Measurements from ENCODE around the gene SPG7. TPM values are rescaled to one million over a fixed set of nuclear protein-coding genes. Genes with fewer than 3 reads are reported as not detected.

Gene SPG7
- total RNA-seq, 2 experiments from 2014 or later: 68.6 to 76.7 TPM

DNA sequence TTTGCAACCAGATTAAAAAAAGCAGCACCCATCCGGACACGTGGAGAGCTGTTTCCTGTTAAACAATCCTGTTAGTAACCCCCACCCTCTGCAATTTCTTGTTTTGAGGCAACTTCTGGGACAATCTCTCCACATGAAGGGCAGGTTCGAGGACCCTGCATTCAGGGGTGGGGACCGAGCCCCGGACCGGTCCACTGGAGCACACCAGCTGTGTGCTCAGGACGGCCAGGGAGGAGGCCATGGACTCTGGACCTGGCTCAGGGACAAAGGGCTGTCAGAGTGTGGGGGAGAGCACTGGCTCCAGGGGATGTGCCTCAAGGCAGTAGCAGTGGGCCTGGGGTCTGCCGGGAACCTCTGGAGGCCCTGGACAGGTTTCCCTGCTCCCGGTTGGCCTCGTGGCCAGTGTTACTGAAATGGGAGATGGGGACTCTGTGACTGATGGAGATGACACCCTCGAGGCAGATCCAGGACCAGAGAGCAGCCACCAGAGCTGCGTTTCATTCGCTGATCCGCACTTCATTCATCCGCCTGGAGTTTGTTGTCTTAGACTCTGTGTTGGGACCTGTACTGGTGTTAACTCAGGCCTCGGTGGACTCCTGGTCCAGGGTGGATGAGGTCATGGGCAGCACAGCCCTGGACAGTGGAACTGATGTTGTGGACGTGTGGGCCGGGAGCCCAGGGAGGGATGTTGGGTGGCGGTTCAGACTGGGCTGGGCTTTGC, 64.4 kb downstream of the SPG7 start:
- H3K9me3 Mint-ChIP-seq (ENCODE audit: low read depth): no peaks in the 10 kb centered on the region
- peaks cover 3% of the 10 kb centered on the region for H3K27me3 Mint-ChIP-seq
- no peak overlapping the region for H3K27ac Mint-ChIP-seq
- ATAC-seq (no peak), DNase-seq (no peak)
- intact Hi-C loops (cut with DNase I, micrococcal nuclease): no loop called here
- POLR2A ChIA-PET: interaction anchor here (0.6 kb wide), 1 partner anchor 1119 kb away, joined by 3 read pairs; the partner anchor contains the start of gene ZFPM1
- CTCF ChIA-PET: no interaction called here
- peaks cover 12% of the 10 kb centered on the region for H3K4me1 Mint-ChIP-seq
- no peak overlapping the region for H3K4me3 Mint-ChIP-seq
- peaks cover 3% of the 10 kb centered on the region for H3K36me3 Mint-ChIP-seq (ENCODE audit: low read depth)

DNA sequence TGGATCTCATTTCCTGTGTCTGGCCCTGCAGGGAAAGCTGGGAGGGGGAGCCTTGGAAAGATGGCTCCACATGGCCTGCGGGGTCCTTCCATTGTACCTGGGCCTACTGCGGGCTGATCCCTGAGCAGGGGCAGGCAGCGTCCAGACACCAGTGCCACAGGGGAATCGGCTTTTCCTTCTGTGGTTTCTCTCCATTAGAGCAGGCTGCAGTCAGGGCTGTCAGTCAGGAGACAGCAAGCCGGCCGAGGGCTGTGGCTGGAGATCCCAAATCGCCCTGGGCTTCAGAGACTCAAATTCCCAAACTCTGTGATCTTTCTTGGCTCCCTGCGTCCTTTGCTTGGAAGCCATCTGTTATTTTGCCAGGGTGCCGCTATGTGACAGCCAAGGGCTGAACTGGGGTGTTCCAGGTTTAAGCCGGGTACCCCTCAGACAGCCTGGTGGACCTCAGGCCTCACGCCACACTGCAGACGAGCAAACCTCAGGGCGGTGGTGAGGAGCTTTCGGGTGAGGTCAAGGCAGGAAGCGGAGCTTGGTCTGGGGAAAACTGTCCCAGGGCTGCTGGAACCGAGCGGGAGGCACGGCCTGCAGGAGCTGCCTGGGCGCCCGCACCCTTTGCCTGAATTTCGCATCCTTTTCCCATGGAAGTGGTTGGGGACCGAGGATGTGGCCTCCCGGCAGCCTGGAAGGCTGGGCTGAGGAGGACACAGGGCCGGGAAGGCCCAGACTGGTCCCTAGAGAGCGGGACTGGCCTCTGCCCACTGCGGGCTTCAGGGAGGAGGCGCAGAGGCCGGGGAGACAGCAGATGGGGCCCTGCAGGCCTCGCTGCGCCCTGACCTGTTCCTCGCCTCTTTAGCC, 65.8 kb downstream of the SPG7 start:
- no peak for ATAC-seq
- Mint-ChIP-seq H3K36me3 (ENCODE audit: low read depth) (peaks cover 7% of the 10 kb centered on the region), H3K9me3 (ENCODE audit: low read depth) (no peaks in the 10 kb centered on the region), H3K4me1 (peaks cover 12% of the 10 kb centered on the region), H3K4me3 (no peak overlapping the region), H3K27me3 (peaks cover 3% of the 10 kb centered on the region), H3K27ac (no peak overlapping the region)
- ChIA-PET POLR2A (no interaction called here), CTCF (interaction anchor here (0.7 kb wide), 1 partner anchor 87 kb away, joined by 3 read pairs; no protein-coding TSS in a partner anchor)
- intact Hi-C loops (cut with DNase I, micrococcal nuclease): loop anchor here (1.0 to 2.0 kb wide), 4 partner anchors 67 to 127 kb away; partner anchors contain the start of genes CDK10 (in 1 of the 2) and SPATA2L (in 1 of the 2)
- DNase-seq: no peak

DNA sequence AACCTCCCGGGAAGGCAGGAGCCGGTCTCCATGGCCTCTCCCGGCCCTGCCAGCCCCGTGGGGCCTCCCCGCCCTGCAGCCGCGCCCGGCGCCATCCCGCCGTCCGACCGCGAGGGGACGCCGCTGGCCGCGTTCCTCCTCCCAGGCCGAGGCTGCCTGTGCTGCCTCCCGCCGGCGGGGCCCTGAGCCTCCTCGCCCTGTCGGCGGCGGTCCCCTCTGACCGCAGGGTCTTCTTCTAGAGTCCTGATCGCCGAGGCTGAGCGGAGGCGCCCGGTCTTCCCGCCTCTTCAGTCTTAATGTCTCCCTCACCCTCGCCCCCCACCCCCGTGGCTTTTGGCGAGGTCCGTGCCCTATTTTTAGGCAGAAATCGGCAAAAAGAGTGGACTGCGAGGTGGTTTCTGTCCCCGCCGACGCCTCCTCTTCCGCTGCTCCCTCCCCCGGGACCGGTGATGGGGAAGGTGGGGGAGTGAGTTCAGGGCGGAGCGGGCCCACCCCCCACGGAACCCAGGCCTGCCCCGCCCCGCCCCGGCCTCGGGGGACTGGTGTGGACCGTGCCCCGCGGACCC, 66.6 kb downstream of the SPG7 start:
- Mint-ChIP-seq H3K36me3 (ENCODE audit: low read depth) (peaks cover 7% of the 10 kb centered on the region), H3K27ac (no peak overlapping the region), H3K4me3 (peak overlapping the region; percentile 39), H3K27me3 (peaks cover 3% of the 10 kb centered on the region), H3K4me1 (peaks cover 12% of the 10 kb centered on the region), H3K9me3 (ENCODE audit: low read depth) (no peaks in the 10 kb centered on the region)
- intact Hi-C loops (cut with DNase I, micrococcal nuclease): loop anchor here (1.0 to 5.0 kb wide), 5 partner anchors 66 to 327 kb away; partner anchors contain the start of genes CDK10 (in 1 of the 2) and SPATA2L (in 1 of the 2)
- peak; percentile 86 for ATAC-seq
- ChIA-PET CTCF (no interaction called here), POLR2A (no interaction called here)
- peak; percentile 82 for DNase-seq

GRCh38 chr16:89575247-89576152, 67.3 kb downstream of the SPG7 start, which contains the start of gene CPNE7:
CPNE7 (plus strand) TSS chr16:89575758; CDS start chr16:89575898, 140 bp downstream.
- peak within 1 kb of the TSS; percentile 39 for H3K4me3 Mint-ChIP-seq
- CTCF ChIA-PET: interaction anchor here (0.6 to 0.9 kb wide), 3 partner anchors 27 to 124 kb away, joined by 3 to 4 read pairs (median 3); no protein-coding TSS in a partner anchor
- intact Hi-C loops (cut with DNase I, micrococcal nuclease): loop anchor here (2.0 to 5.0 kb wide), 2 partner anchors 65 to 328 kb away; no protein-coding TSS in a partner anchor
- H3K27ac Mint-ChIP-seq: no peak within 1 kb of the TSS
- ATAC-seq (peak; percentile 50), DNase-seq (peak; percentile 32)
- peaks cover 7% of the 10 kb centered on the region for H3K36me3 Mint-ChIP-seq (ENCODE audit: low read depth)
- POLR2A ChIA-PET: no interaction called here
- H3K9me3 Mint-ChIP-seq (ENCODE audit: low read depth): no peaks in the 10 kb centered on the region
- peaks cover 12% of the 10 kb centered on the region for H3K4me1 Mint-ChIP-seq
- H3K27me3 Mint-ChIP-seq: peaks cover 3% of the 10 kb centered on the region

- intact Hi-C loops (cut with DNase I, micrococcal nuclease): loop anchor here in 1 of 2 experiments (5.0 kb wide), 1 partner anchor 329 kb away; no protein-coding TSS in a partner anchor
- peaks cover 3% of the 10 kb centered on the region for H3K27me3 Mint-ChIP-seq
- H3K9me3 Mint-ChIP-seq (ENCODE audit: low read depth): no peaks in the 10 kb centered on the region
- no peak overlapping the region for H3K4me3 Mint-ChIP-seq
- ATAC-seq (no peak), DNase-seq (no peak)
- POLR2A ChIA-PET: no interaction called here
- peaks cover 12% of the 10 kb centered on the region for H3K4me1 Mint-ChIP-seq
- no peak overlapping the region for H3K27ac Mint-ChIP-seq
- H3K36me3 Mint-ChIP-seq (ENCODE audit: low read depth): peaks cover 7% of the 10 kb centered on the region
- CTCF ChIA-PET: interaction anchor here (0.6 to 0.9 kb wide), 3 partner anchors 26 to 109 kb away, joined by 3 read pairs; no protein-coding TSS in a partner anchor
Observed at GRCh38 chr16:89576153-89577054, 68.2 kb downstream of the SPG7 start.

- Mint-ChIP-seq H3K9me3 (ENCODE audit: low read depth) (no peaks in the 10 kb centered on the region), H3K4me1 (peaks cover 6% of the 10 kb centered on the region), H3K27me3 (peaks cover 3% of the 10 kb centered on the region), H3K27ac (no peak overlapping the region), H3K36me3 (ENCODE audit: low read depth) (peaks cover 10% of the 10 kb centered on the region), H3K4me3 (peak overlapping the region; percentile 38)
- POLR2A ChIA-PET: no interaction called here
- DNase-seq (no peak), ATAC-seq (no peak)
- CTCF ChIA-PET: interaction anchor here (0.6 to 1.1 kb wide), 2 partner anchors 30 to 34 kb away, joined by 3 read pairs; no protein-coding TSS in a partner anchor
- intact Hi-C loops (cut with DNase I, micrococcal nuclease): loop anchor here in 1 of 2 experiments (5.0 kb wide), 1 partner anchor 330 kb away; no protein-coding TSS in a partner anchor
Observed at GRCh38 chr16:89577055-89577759, 69.0 kb downstream of the SPG7 start.

DNA sequence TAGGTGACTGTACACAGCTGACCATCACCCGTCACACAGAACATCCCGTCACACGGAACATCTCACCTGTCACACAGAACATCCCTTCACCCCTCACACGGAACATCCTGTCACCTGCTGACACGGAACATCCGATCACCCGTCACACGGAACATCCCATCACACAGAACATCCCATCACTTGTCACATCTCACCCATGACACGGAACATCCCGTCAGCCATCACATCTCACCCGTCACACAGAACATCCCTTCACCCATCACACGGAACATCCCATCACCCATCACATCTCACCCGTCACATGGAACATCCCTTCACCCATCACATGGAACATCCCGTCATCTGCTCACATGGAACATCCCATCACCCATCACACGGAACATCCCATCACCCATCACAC, 71.1 kb downstream of the SPG7 start:
- H3K4me3 Mint-ChIP-seq: no peak overlapping the region
- CTCF ChIA-PET: no interaction called here
- no peaks in the 10 kb centered on the region for H3K27me3 Mint-ChIP-seq
- POLR2A ChIA-PET: no interaction called here
- ATAC-seq (no peak), DNase-seq (no peak)
- peaks cover 10% of the 10 kb centered on the region for H3K36me3 Mint-ChIP-seq (ENCODE audit: low read depth)
- intact Hi-C loops (cut with DNase I, micrococcal nuclease): loop anchor here in 1 of 2 experiments (5.0 kb wide), 1 partner anchor 332 kb away; no protein-coding TSS in a partner anchor
- H3K9me3 Mint-ChIP-seq (ENCODE audit: low read depth): no peaks in the 10 kb centered on the region
- no peaks in the 10 kb centered on the region for H3K4me1 Mint-ChIP-seq
- no peak overlapping the region for H3K27ac Mint-ChIP-seq

DNA sequence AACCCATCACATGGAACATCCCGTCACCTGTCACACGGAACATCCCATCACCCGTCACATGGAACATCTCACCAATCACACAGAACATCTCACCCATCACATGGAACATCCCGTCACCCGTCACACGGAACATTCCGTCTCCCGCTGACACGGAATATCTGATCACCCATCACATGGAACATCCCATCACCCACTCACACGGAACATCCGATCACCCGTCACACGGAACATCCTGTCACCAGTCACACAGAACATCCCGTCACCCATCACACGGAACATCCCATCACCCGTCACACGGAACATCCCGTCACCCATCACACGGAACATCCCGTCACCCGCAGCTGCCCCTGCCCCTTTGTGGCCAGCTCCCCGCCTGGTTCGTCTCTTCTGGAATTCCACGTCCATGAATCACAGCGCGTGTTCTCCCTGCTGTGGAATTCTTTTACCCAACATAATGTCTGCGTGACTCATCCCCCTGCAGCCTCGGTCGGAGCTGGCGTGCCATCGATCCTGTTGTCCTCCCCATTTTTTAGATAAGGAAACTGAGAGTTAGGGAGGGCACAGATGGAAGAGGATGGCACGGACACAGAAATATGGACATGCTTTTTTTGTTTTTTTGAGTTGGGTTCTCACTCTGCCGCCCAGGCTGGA, 73.0 kb downstream of the SPG7 start:
- H3K4me3 Mint-ChIP-seq: no peak overlapping the region
- no peaks in the 10 kb centered on the region for H3K4me1 Mint-ChIP-seq
- peaks cover 10% of the 10 kb centered on the region for H3K36me3 Mint-ChIP-seq (ENCODE audit: low read depth)
- H3K27ac Mint-ChIP-seq: no peak overlapping the region
- H3K27me3 Mint-ChIP-seq: no peaks in the 10 kb centered on the region
- POLR2A ChIA-PET: no interaction called here
- ATAC-seq (no peak), DNase-seq (no peak)
- CTCF ChIA-PET: no interaction called here
- no peaks in the 10 kb centered on the region for H3K9me3 Mint-ChIP-seq (ENCODE audit: low read depth)
- intact Hi-C loops (cut with DNase I, micrococcal nuclease): no loop called here

- peaks cover 10% of the 10 kb centered on the region for H3K36me3 Mint-ChIP-seq (ENCODE audit: low read depth)
- no peak overlapping the region for H3K27ac Mint-ChIP-seq
- intact Hi-C loops (cut with DNase I, micrococcal nuclease): no loop called here
Observed at GRCh38 chr16:89581861-89582563, 73.8 kb downstream of the SPG7 start.

More at GRCh38 chr16:89581861-89582563, 73.8 kb downstream of the SPG7 start:
- Mint-ChIP-seq H3K27me3 (no peaks in the 10 kb centered on the region), H3K4me1 (no peaks in the 10 kb centered on the region), H3K9me3 (ENCODE audit: low read depth) (no peaks in the 10 kb centered on the region), H3K4me3 (no peak overlapping the region)
- ChIA-PET POLR2A (no interaction called here), CTCF (no interaction called here)
- no peak for DNase-seq
- ATAC-seq: no peak

Data from activated CD4-positive, alpha-beta T cell treated with anti-CD3 and anti-CD28 coated beads for 36 hours (primary cell).